ENCODE measurements around the gene SLC16A9.

DNA sequence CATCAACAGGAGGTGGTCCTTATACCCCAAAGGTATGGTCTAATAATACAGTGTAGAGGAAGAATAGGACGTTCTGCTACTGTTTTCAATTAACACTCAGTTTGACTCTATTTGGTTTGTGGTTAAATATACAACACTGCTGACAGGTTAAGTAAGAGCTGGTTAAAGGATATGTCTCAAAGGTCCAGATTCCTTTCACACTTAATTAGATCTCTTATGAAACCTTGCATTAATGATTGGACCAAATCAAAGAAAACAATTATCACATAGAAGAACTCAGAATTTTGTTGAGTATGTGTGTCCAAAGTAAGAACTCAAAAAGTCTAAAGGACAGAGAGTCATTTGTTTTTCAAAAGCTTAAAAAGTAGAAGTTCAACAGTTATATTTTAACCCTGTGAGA is 25.6 kb upstream of the SLC16A9 start:
- TF ChIP-seq, protein P1, sequence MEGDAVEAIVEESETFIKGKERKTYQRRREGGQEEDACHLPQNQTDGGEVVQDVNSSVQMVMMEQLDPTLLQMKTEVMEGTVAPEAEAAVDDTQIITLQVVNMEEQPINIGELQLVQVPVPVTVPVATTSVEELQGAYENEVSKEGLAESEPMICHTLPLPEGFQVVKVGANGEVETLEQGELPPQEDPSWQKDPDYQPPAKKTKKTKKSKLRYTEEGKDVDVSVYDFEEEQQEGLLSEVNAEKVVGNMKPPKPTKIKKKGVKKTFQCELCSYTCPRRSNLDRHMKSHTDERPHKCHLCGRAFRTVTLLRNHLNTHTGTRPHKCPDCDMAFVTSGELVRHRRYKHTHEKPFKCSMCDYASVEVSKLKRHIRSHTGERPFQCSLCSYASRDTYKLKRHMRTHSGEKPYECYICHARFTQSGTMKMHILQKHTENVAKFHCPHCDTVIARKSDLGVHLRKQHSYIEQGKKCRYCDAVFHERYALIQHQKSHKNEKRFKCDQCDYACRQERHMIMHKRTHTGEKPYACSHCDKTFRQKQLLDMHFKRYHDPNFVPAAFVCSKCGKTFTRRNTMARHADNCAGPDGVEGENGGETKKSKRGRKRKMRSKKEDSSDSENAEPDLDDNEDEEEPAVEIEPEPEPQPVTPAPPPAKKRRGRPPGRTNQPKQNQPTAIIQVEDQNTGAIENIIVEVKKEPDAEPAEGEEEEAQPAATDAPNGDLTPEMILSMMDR (IDR thresholded peaks at IDR 0.05): no peak
- TF ChIP-seq, protein P2, sequence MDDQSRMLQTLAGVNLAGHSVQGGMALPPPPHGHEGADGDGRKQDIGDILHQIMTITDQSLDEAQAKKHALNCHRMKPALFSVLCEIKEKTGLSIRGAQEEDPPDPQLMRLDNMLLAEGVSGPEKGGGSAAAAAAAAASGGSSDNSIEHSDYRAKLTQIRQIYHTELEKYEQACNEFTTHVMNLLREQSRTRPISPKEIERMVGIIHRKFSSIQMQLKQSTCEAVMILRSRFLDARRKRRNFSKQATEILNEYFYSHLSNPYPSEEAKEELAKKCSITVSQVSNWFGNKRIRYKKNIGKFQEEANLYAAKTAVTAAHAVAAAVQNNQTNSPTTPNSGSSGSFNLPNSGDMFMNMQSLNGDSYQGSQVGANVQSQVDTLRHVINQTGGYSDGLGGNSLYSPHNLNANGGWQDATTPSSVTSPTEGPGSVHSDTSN (IDR thresholded peaks at IDR 0.05): no peak
- TF ChIP-seq RAD21 (IDR thresholded peaks at IDR 0.05; ENCODE audit: low read length) (no peak), CHD2 (IDR thresholded peaks at IDR 0.05; ENCODE audit: low read length, partially characterized antibody) (no peak), TEAD4 (IDR thresholded peaks at IDR 0.05; ENCODE audit: borderline replicate concordance, insufficient read depth) (no peak), POLR2AphosphoS5 (IDR thresholded peaks at IDR 0.05; ENCODE audit: low read depth, low read length) (no peak)
- TF ChIP-seq, protein P3, sequence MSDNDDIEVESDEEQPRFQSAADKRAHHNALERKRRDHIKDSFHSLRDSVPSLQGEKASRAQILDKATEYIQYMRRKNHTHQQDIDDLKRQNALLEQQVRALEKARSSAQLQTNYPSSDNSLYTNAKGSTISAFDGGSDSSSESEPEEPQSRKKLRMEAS (IDR thresholded peaks at IDR 0.05; ENCODE audit: low read depth): no peak
